ENCODE results near the gene IGSF21. TPM values are rescaled to one million over a fixed set of nuclear protein-coding genes. Genes with fewer than 3 reads are reported as not detected.

IGSF21 gene
- total and polyA plus RNA-seq, 11 donors: 0.54 to 2.2 (median 0.94) TPM; not detected in 1

DNA sequence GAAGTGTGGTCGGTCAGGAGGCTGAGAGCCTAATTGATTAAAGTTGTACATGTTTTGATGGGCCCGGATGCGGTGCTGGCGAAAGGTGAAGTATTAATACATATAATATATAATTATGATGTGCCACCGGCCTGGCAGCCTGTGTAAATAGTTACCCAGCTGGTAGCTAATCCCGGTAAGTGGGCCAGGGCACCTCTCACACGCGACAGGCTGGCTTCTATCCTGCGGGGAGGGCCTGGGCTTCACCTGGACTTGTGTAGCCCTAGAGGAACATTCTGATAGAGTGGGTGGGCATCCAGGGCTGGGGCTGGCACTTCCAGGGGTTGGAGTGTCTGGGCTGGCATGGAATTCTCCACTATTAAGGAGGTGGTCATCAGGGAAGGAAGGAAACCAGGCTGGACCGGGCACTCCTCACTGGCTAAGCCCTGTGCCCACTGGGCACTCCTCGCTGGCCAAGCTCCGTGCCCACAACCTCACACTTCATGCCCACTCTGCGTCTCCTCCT, 48.3 kb downstream of the IGSF21 start:
- H3K9me3 ChIP-seq: no peaks in the 10 kb centered on the region
- H3K36me3 ChIP-seq: no peaks in the 10 kb centered on the region
- no peak for DNase-seq
- intact Hi-C loops (cut with DNase I): no loop called here
- no peak overlapping the region for H3K4me3 ChIP-seq
- H3K4me1 ChIP-seq: peaks cover 0 to 8% (median 0%) of the 10 kb centered on the region in 12 donors
- no peak overlapping the region for H3K27ac ChIP-seq
- TF ChIP-seq, protein P1, sequence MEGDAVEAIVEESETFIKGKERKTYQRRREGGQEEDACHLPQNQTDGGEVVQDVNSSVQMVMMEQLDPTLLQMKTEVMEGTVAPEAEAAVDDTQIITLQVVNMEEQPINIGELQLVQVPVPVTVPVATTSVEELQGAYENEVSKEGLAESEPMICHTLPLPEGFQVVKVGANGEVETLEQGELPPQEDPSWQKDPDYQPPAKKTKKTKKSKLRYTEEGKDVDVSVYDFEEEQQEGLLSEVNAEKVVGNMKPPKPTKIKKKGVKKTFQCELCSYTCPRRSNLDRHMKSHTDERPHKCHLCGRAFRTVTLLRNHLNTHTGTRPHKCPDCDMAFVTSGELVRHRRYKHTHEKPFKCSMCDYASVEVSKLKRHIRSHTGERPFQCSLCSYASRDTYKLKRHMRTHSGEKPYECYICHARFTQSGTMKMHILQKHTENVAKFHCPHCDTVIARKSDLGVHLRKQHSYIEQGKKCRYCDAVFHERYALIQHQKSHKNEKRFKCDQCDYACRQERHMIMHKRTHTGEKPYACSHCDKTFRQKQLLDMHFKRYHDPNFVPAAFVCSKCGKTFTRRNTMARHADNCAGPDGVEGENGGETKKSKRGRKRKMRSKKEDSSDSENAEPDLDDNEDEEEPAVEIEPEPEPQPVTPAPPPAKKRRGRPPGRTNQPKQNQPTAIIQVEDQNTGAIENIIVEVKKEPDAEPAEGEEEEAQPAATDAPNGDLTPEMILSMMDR (IDR thresholded peaks at IDR 0.05): no peak
- TF ChIP-seq POLR2A (IDR thresholded peaks at IDR 0.05): no peak
- H3K27me3 ChIP-seq: peaks cover 0 to 33% (median 3%) of the 10 kb centered on the region in 9 donors
- no peak for ATAC-seq
- 84 to 88% (median 87%) methylated on average over 13 of the region's 13 CpGs for WGBS, 4 donors

DNA sequence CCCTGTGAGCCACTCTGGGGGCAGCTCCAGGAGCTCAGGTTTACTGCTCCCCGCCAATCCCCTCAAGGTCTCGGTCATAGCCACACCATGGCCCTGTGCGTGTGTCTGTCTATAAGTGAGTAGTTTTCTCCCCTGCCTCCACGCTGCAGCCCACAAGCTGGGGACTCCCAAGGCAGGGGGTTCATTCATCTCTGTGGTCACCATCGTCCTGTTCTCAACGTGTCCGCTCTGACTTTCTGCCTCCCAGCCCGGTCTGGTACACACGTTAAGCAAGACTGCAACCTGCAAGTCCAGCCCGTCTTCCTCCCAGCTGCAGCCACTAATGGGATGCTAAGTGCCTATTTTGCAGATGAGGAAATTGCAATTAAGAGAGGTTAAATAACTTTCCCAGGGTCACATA, 49.8 kb downstream of the IGSF21 start:
- ATAC-seq: no peak
- WGBS, 4 donors: 73 to 79% (median 76%) methylated on average over 10 of the region's 10 CpGs
- TF ChIP-seq, protein P1 (IDR thresholded peaks at IDR 0.05): no peak
- TF ChIP-seq POLR2A (IDR thresholded peaks at IDR 0.05): no peak
- no peaks in the 10 kb centered on the region for H3K9me3 ChIP-seq
- peaks cover 0 to 33% (median 3%) of the 10 kb centered on the region in 9 donors for H3K27me3 ChIP-seq
- DNase-seq: no peak
- no peaks in the 10 kb centered on the region for H3K36me3 ChIP-seq
- H3K27ac ChIP-seq: no peak overlapping the region
- no peak overlapping the region for H3K4me3 ChIP-seq
- intact Hi-C loops (cut with DNase I): no loop called here
- H3K4me1 ChIP-seq: peaks cover 0 to 12% (median 0%) of the 10 kb centered on the region in 12 donors

DNA sequence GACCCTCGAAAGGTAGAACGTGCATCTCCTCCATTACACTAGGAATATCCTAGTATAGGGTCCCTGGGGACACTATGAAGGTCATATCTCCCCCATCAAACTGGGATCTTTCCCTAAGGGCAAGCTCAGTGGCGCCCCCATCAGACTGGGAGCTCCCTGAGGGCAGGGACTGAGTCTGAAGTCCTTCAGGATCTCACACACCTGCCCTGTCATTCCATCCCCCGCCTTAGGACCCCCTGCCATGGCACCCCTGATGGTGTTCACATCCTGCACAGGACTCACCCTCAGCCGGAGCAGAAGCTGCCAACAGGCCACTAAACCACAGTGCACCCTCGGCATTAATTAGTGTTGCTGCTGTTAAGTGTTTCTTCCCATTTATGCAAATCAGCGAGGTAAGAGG, 50.4 kb downstream of the IGSF21 start:
- peaks cover 0 to 33% (median 3%) of the 10 kb centered on the region in 9 donors for H3K27me3 ChIP-seq
- intact Hi-C loops (cut with DNase I): no loop called here
- ATAC-seq: no peak

DNA sequence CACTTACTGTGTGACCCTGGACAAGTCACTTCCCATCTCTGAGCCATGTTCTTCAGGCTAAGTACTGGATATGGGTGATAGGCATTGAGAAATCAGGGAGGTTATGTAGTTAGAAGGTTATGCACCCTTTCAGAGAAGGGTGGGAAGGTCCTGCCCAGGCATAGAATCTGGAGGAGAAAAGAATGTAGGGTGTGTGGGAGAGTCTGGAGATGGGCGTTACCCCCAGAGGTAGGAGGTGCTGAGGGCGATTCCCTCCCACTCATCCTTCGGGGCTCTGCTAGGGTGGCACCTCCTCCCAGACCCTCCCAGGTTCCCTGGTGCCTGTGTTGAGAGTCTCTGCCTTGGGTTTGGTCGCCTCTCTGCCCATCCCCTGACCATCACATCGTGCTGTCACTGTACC, 51.1 kb downstream of the IGSF21 start:
- Histone ChIP-seq H3K36me3 (no peaks in the 10 kb centered on the region), H3K4me3 (no peak overlapping the region), H3K9me3 (no peaks in the 10 kb centered on the region), H3K27ac (no peak overlapping the region), H3K27me3 (peaks cover 0 to 33% (median 3%) of the 10 kb centered on the region in 9 donors), H3K4me1 (peaks cover 0 to 12% (median 0%) of the 10 kb centered on the region in 12 donors)
- TF ChIP-seq, protein P1 (IDR thresholded peaks at IDR 0.05): no peak
- no peak for TF ChIP-seq POLR2A (IDR thresholded peaks at IDR 0.05)
- ATAC-seq: no peak
- DNase-seq: peak in 1 of 5 donors; percentile 18
- intact Hi-C loops (cut with DNase I): no loop called here
- WGBS, 4 donors: 66 to 76% (median 73%) methylated on average over 4 to 5 of the region's 5 CpGs

More for the DNA sequence above, 50.4 kb downstream of the IGSF21 start:
- Histone ChIP-seq H3K36me3 (no peaks in the 10 kb centered on the region), H3K27ac (no peak overlapping the region), H3K4me1 (peaks cover 0 to 12% (median 0%) of the 10 kb centered on the region in 12 donors), H3K4me3 (no peak overlapping the region), H3K9me3 (no peaks in the 10 kb centered on the region)
- TF ChIP-seq, protein P1 (IDR thresholded peaks at IDR 0.05): no peak
- TF ChIP-seq POLR2A (IDR thresholded peaks at IDR 0.05): no peak
- DNase-seq: peak in 1 of 5 donors; percentile 16
- 70 to 82% (median 76%) methylated on average over 7 of the region's 7 CpGs for whole genome bisulfite sequencing, 4 donors
